ENCODE measurements around the gene FRY. TPM values are rescaled to one million over a fixed set of nuclear protein-coding genes. Genes with fewer than 3 reads are reported as not detected.

The FRY gene
- total RNA-seq, 3 donors from 2014 or later, result 9.2 to 38.5 (median 10.5) TPM

- no peak for TF ChIP-seq CTCF (IDR thresholded peaks at IDR 0.05)
Measured at GRCh38 chr13:32068255-32068654, 36.7 kb downstream of the FRY start.

GRCh38 chr13:32073180-32073864, 41.7 kb downstream of the FRY start:
- Histone ChIP-seq H3K9me3 (no peaks in the 10 kb centered on the region), H3K4me3 (no peak overlapping the region), H3K36me3 (ENCODE audit: low read depth) (no peaks in the 10 kb centered on the region), H3K4me1 (ENCODE audit: low read depth) (no peaks in the 10 kb centered on the region)
- DNase-seq, result no peak
- intact Hi-C loops (cut with DNase I, micrococcal nuclease), result no loop called here
- no peak for TF ChIP-seq CTCF (IDR thresholded peaks at IDR 0.05)
- ATAC-seq, result no peak

More at GRCh38 chr13:32068255-32068654, 36.7 kb downstream of the FRY start:
- H3K36me3 ChIP-seq (ENCODE audit: low read depth), result no peaks in the 10 kb centered on the region
- intact Hi-C loops (cut with DNase I, micrococcal nuclease), result no loop called here
- H3K4me3 ChIP-seq, result no peak overlapping the region
- no peak for ATAC-seq
- H3K4me1 ChIP-seq (ENCODE audit: low read depth), result no peaks in the 10 kb centered on the region
- no peaks in the 10 kb centered on the region for H3K9me3 ChIP-seq
- DNase-seq, result no peak

GRCh38 chr13:32075170-32075851, 43.7 kb downstream of the FRY start:
- H3K4me3 ChIP-seq, result no peak overlapping the region
- no peak for DNase-seq
- ATAC-seq, result peak; percentile 34
- intact Hi-C loops (cut with DNase I, micrococcal nuclease), result no loop called here
- TF ChIP-seq CTCF (IDR thresholded peaks at IDR 0.05), result no peak
- H3K36me3 ChIP-seq (ENCODE audit: low read depth), result no peaks in the 10 kb centered on the region
- no peaks in the 10 kb centered on the region for H3K9me3 ChIP-seq
- H3K4me1 ChIP-seq (ENCODE audit: low read depth), result no peaks in the 10 kb centered on the region

- intact Hi-C loops (cut with DNase I, micrococcal nuclease), result no loop called here
- H3K4me1 ChIP-seq (ENCODE audit: low read depth), result no peaks in the 10 kb centered on the region
- H3K4me3 ChIP-seq, result no peak overlapping the region
- TF ChIP-seq CTCF (IDR thresholded peaks at IDR 0.05), result no peak
- H3K9me3 ChIP-seq, result no peaks in the 10 kb centered on the region
- DNase-seq, result no peak
- peak; percentile 65 for ATAC-seq
- no peaks in the 10 kb centered on the region for H3K36me3 ChIP-seq (ENCODE audit: low read depth)
Measured at GRCh38 chr13:32079587-32079986, 48.0 kb downstream of the FRY start.

- ATAC-seq (peak; percentile 67), DNase-seq (no peak)
- Histone ChIP-seq H3K36me3 (ENCODE audit: low read depth) (no peaks in the 10 kb centered on the region), H3K4me3 (no peak overlapping the region), H3K4me1 (ENCODE audit: low read depth) (no peaks in the 10 kb centered on the region), H3K9me3 (no peaks in the 10 kb centered on the region)
- TF ChIP-seq CTCF (IDR thresholded peaks at IDR 0.05), result no peak
- intact Hi-C loops (cut with DNase I, micrococcal nuclease), result no loop called here
Measured at GRCh38 chr13:32080328-32080744, 48.8 kb downstream of the FRY start.

Measured in mucosa of descending colon (tissue), 3 donors.